GM21526 (cell line): ENCODE measurements around the gene EMC8.

ENCODE experiments used
- ATAC-seq: cut with Tn5 transposase; IDR thresholded peaks from one replicate; pipeline ENCODE4 v1.9.1; 2021; ENCODE audit warnings: moderate library complexity; ENCODE audit not compliant: unreplicated experiment, low FRiP score

Gene EMC8

DNA sequence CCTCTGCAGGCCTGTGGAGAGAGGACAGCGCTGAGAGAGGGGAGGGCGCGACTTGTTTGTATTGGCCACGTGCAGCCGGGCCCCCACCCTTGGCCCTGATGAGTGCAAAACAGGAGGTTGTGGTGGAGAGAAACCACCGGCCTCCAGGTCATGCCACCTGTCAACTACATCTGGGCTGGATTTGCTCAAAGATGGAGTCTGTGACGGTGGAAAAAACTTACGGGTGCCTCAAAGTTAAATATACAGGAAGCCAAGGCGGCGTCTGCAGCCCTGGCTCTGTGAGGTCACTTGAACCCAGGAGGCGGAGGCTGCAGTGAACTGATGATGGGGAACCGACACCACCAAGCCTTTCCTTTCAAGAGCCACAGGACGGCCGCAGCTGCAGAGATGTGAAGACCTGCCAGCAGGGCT, 64.1 kb downstream of the EMC8 start:
- ATAC-seq: peak; percentile 59

DNA sequence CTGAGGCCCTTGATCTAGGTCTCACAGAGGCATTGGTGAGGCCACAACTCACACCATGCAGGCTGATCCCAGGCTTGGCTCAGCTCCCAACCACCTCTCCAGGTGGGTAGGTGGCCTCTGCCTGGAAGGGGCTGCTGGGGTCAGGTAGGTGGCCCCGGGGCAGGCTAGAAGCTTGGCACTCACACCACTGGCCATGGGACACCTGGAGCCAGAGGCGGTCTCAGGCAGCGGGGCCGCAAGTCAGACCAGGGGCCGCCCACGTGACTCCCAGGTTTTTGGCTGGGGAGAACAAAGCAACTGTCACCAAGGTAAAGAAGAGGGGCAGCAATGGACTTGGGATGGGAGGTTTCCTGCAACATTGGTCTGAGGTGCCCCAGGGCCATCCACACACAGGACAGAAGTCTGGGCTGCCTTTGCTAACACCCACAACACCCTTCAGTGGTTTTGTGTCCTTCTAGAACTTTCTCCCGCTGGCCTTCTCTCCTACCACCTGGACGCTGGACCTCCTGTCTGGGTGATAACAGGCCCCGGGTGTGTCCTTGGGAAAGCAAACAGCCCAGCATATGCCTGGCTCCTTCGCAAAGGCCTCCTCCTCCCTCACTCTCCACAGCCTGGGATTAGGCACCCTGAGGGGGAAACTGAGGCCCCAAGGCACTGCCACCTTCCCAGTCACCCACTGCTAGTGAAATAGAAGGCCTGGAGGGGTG, 64.9 kb downstream of the EMC8 start:
- no peak for ATAC-seq

DNA sequence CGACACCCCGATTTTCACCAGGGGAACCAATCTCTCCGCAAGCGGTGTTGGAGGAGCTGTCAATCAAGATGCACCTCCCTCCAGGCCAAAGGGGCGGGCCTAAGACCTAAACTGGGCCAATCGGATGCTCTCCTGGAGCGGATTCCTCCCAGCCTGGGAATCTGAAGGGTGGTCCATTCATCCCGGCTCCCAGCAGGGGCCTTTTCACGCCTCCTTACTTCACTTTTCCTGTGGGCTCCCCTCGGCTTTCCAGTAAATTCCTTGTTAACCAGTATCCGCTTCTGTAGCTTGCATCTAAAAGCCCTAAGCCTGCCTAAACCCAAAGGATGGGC, 65.5 kb downstream of the EMC8 start:
- ATAC-seq: no peak

DNA sequence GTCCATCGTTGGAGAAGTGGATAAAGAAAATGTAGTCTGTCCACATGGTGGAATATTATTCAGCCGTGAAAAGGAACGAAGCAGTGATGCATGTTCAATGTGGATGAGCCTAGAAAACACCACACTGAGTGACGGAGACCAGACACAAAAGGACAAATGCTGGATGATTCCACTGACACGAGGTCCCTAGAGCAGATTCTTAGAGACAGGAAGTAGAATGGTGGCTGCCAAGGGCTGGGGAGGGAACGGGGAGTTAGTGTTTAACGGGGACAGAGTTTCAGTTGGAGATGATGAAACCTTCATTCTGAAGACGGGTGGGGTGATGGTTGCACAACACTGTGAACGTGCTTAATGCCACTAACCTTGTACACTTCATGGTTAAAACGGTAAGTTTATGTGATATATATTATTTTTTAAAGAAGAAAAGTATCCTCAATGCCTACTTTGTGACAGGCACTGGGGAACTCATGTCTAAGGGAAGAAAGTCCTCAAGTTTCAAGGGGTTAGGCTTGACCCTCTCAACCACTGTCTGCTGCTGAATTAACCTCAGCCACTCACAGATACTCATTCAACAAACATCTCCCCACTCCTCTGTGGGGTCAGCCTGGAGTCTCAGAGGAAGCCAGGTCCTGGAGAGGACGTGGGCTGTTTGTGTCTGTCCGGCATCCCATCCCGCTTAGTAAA, 66.0 kb downstream of the EMC8 start:
- no peak for ATAC-seq

DNA sequence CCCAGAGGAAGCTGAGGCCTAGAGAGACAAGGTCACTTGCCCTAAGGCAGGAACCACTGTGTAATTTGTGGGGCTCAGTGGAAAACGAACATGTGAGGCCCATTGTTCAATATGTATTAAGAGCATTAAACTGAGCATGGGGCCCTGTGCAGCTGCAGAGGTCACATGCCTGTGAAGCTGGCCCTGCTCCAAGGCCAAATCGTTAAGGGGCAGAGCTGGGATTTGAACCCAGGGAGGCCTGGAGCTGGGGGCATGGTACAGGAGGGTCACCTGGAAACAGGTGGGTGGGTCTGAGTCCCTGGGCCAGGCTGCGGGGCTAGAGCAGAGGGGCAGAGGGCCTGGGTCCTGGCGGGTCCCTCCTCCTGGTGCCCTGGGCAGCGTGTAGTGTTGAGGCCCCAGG, 68.2 kb downstream of the EMC8 start:
- ATAC-seq: no peak

DNA sequence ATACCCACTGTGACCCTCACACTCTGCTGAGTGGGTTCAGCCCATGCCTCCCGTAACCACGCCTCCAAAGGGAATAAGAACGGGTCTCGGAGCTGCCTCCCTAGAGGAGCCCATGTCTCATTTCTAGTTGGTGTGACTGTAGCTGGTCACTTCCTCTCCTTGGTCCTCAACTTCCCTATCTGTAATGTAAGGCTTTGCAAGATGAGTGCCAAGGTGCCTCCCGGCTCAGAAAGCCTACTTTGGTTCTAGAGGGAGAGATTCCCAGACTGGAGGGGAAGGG, 69.2 kb downstream of the EMC8 start:
- no peak for ATAC-seq

DNA sequence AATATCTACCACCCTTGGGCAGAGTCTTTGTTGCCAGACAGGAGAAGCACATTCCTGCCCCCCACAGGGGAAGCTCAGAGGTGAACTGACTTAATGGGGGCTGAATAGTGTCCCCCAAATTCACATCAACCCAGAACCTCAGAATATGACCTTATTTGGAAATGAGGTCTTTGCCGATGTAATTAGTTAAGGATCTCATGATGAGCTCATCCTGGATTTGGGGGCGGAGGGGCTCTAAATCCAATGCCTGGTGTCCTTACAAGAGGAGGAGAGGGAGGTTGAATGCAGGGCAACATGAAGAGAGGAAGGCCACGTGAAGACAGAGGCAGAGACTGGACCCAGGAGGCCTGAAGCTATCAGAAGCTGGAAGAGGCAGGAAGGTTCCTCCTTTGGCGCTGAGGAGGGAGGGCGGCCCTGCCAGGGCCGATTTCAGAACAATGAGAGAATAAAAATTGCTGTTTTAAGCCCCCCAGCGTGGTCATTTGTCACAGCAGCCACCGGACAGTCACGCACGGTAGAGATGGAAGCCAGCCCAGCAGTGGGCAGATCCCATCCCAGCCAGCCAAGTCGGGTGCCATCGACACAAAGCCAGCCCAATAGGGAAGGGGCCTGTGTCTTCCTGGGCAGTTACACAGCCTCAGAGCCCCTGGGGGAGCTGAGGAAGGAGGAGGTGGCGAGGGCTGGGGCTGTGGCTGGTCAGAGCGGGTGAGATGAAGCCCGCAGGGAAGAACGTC, 69.7 kb downstream of the EMC8 start:
- no peak for ATAC-seq

DNA sequence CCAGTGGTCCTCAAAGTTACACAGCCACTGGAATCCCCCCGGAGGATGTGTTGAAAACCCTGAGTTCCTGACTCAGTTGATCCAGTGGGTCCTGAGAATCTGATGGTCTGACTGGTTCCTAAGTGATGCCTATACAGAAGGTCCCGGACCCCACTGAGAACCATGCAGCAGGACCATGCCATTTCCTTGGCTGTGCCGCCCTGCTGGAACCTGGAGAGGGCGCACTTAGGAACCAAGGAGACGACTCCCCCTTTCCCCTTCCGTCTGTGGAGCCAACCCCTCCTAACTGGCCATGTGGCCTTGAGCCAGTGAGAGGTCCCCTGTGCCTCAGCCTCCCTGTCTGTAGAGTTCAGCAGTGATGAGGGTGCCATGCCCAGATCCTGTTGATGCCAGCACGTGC, 70.5 kb downstream of the EMC8 start:
- no peak for ATAC-seq
